ENCODE measurements around the gene NIPAL4.

GRCh38 chr5:157479612-157480510 is 19.8 kb downstream of the NIPAL4 start:
- TF ChIP-seq CTCF (IDR thresholded peaks at IDR 0.05; ENCODE audit: extremely low read depth in 1 of 2, insufficient read depth in 1 of 2, low read depth in 1 of 2, low read length in 2 of 2): no peak
- no peak for TF ChIP-seq POLR2AphosphoS5 (IDR thresholded peaks at IDR 0.05; ENCODE audit: insufficient read depth, low read depth, low read length)
- no peak for TF ChIP-seq POLR2A (IDR thresholded peaks at IDR 0.05; ENCODE audit: low read depth, low read length)
- TF ChIP-seq EZH2 (IDR thresholded peaks at IDR 0.05; ENCODE audit: borderline replicate concordance, low read depth, low read length, severe bottlenecking): no peak
- no peak for TF ChIP-seq MAX (IDR thresholded peaks at IDR 0.05; ENCODE audit: insufficient read depth, insufficient read length)
- no peak for TF ChIP-seq JUN (IDR thresholded peaks at IDR 0.05; ENCODE audit: borderline replicate concordance, insufficient read depth, insufficient read length, low read depth)
- TF ChIP-seq FOS (IDR thresholded peaks at IDR 0.05; ENCODE audit: borderline replicate concordance, insufficient read depth, low read length): no peak

Measured in endothelial cell of umbilical vein (primary cell).